Naive thymus-derived CD8-positive, alpha-beta T cell (primary cell): ENCODE measurements around the gene PTEN. TPM values are rescaled to one million over a fixed set of nuclear protein-coding genes. Genes with fewer than 3 reads are reported as not detected.
"Not testable (repeated sequence)": the region's sequence is repeated elsewhere in the genome, so short reads cannot be mapped to it uniquely, and the experiment has no call there.

Experiments
- ATAC-seq, 2 donors: fragments of 150-1000 bp; cut with Tn5 transposase in 1 of 2; sonication (Bioruptor Pico), chemical (Tn5 transposase) in 1 of 2; 1 replicate in 1 of 2; 2 replicates in 1 of 2; pipeline ENCODE4 v1.10.0; 2021; ENCODE audit warnings: mild to moderate bottlenecking in 2 of 2, moderate library complexity in 2 of 2
- POLR2A ChIA-PET: fragments of 350-600 bp; sonication (Branson Sonifier 250); formaldehyde crosslinking; loops from one replicate; lab custom pipeline; 2021; ENCODE audit warnings: antibody characterized with exemption; lab: Charles Lee
- DNase-seq, 10 donors: peaks; one replicate each; pipeline versions ENCODE4 v3.0.0 to v3.0.0-alpha.2; 2020 to 2022
- H3K27ac Mint-ChIP-seq, 10 donors: one replicate each; pipeline ENCODE4 v1.8.0; 2020 to 2022; ENCODE audit warnings: mild to moderate bottlenecking in 10 of 10, mixed read lengths in 10 of 10, moderate library complexity in 4 of 10, inconsistent platforms in 1 of 10
- H3K27me3 Mint-ChIP-seq, 5 donors: one replicate each; pipeline ENCODE4 v1.8.0; 2021 to 2022; ENCODE audit warnings: mixed read lengths in 5 of 5
- H3K36me3 Mint-ChIP-seq, 3 donors: one replicate each; pipeline ENCODE4 v1.8.0; 2020 to 2022; ENCODE audit warnings: mixed read lengths in 3 of 3, mild to moderate bottlenecking in 2 of 3, inconsistent platforms in 1 of 3
- H3K4me1 Mint-ChIP-seq, 4 donors: one replicate each; pipeline ENCODE4 v1.8.0; 2021 to 2022; ENCODE audit warnings: mixed read lengths in 4 of 4
- H3K4me3 Mint-ChIP-seq, 10 donors: one replicate each; pipeline ENCODE4 v1.8.0; 2020 to 2022; ENCODE audit warnings: mild to moderate bottlenecking in 10 of 10, mixed read lengths in 10 of 10, moderate library complexity in 6 of 10, inconsistent platforms in 1 of 10
- H3K9me3 Mint-ChIP-seq, 9 donors: one replicate each; pipeline ENCODE4 v1.8.0; 2020 to 2022; ENCODE audit warnings: mixed read lengths in 9 of 9, mild to moderate bottlenecking in 3 of 9, inconsistent platforms in 1 of 9, moderate library complexity in 1 of 9
- polyA plus RNA-seq, 3 donors: library from polyadenylated mRNA; unstranded; fragments of 300-500 nt; fragmentation: Illumina TruSeq; gene quantifications; one replicate each; pipeline ENCODE4 v1.2.3, GENCODE V29; 2021
- total RNA-seq, 8 experiments: library from RNA in 2 of 8; stranded (reverse) in 2 of 8; gene quantifications; one replicate each; pipeline ENCODE4 v1.2.3 and lab custom pipeline; 2021 to 2026

The PTEN gene
- total and polyA plus RNA-seq, 5 experiments from 2014 or later = 29.4 to 90.0 (median 37.7) TPM

DNA sequence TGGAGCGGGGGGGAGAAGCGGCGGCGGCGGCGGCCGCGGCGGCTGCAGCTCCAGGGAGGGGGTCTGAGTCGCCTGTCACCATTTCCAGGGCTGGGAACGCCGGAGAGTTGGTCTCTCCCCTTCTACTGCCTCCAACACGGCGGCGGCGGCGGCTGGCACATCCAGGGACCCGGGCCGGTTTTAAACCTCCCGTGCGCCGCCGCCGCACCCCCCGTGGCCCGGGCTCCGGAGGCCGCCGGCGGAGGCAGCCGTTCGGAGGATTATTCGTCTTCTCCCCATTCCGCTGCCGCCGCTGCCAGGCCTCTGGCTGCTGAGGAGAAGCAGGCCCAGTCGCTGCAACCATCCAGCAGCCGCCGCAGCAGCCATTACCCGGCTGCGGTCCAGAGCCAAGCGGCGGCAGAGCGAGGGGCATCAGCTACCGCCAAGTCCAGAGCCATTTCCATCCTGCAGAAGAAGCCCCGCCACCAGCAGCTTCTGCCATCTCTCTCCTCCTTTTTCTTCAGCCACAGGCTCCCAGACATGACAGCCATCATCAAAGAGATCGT lies 598 bp downstream of the PTEN start:
- not testable (repeated sequence) for H3K27me3 Mint-ChIP-seq, H3K9me3 Mint-ChIP-seq
- Mint-ChIP-seq H3K4me1 (peaks cover 34 to 64% (median 48%) of the 10 kb centered on the region in 4 donors), H3K27ac (peak overlapping the region; percentile 89 to 95 (median 92)), H3K36me3 (peaks cover 5 to 16% (median 7%) of the 10 kb centered on the region in 3 donors), H3K4me3 (peak overlapping the region; percentile 89 to 99 (median 94))
- POLR2A ChIA-PET = interaction anchor here (1.0 to 5.9 kb wide), 14 partner anchors 9 to 1016 kb away, joined by 3 to 163 read pairs (median 22); partner anchors contain the start of genes ATAD1, RNLS and STAMBPL1
- ATAC-seq (peak in 1 of 2 donors; percentile 1), DNase-seq (peak in 8 of 10 donors; percentile 5 to 38 (median 22))

DNA sequence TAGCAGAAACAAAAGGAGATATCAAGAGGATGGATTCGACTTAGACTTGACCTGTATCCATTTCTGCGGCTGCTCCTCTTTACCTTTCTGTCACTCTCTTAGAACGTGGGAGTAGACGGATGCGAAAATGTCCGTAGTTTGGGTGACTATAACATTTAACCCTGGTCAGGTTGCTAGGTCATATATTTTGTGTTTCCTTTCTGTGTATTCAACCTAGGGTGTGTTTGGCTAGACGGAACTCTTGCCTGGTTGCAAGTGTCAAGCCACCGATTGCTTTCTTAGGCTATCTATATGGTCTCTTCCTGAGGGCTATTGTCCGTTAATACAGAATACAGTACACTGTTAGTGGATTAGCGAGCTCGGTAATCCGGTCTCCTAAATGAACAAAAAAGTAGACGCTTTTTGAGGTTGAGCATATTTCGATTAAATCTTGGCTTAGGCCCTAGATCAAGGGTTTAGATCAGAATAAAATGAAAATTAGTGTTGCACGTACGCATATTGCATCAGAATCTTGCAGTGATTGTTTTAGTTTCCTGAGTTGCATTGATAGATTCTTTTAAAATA lies 1.2 kb downstream of the PTEN start:
- peak overlapping the region; percentile 89 to 95 (median 92) for H3K27ac Mint-ChIP-seq
- peaks cover 5 to 20% (median 7%) of the 10 kb centered on the region in 3 donors for H3K36me3 Mint-ChIP-seq
- DNase-seq = peak in 1 of 10 donors; percentile 20
- H3K9me3 Mint-ChIP-seq = no peaks in the 10 kb centered on the region
- peaks cover 37 to 67% (median 52%) of the 10 kb centered on the region in 4 donors for H3K4me1 Mint-ChIP-seq
- no peak for ATAC-seq
- peaks cover 0 to 3% (median 0%) of the 10 kb centered on the region in 5 donors for H3K27me3 Mint-ChIP-seq
- POLR2A ChIA-PET = interaction anchor here (1.0 to 5.9 kb wide), 6 partner anchors 9 to 1016 kb away, joined by 3 to 163 read pairs (median 41); partner anchors contain the start of genes ATAD1 and STAMBPL1
- H3K4me3 Mint-ChIP-seq = peak overlapping the region; percentile 89 to 99 (median 94)

- H3K27me3 Mint-ChIP-seq = peaks cover 0 to 3% (median 0%) of the 10 kb centered on the region in 5 donors
Observed at GRCh38 chr10:87865241-87865881, 1.9 kb downstream of the PTEN start.

DNA sequence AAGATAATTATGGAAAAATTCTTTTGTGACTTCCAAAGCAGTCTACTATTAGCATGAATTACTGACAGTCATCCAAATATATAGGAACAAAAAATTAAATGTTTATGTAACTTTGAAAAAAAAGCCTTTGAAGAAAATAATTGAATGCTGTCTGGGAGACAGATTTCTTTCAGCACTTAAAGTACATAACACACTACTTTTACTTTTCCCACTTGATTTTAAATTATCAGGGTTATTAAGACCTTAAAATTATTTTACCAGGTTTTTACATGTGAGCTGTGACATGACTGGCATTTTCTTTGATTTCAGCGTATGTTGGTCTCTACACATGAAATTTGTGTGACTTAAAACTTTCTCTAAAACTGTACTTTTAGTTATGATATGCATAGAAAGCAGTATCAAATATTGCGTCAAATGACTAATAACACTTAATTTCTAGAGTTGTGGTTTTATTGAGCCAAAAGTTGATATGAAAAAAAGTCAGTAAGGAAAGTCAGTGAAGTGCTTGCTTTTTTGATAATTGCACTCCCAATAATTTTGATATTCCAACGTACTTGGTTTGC lies 3.1 kb downstream of the PTEN start:
- Mint-ChIP-seq H3K27me3 (peaks cover 0 to 3% (median 0%) of the 10 kb centered on the region in 5 donors), H3K9me3 (no peaks in the 10 kb centered on the region), H3K27ac (peak overlapping the region in 9 of 10 donors; percentile 4 to 95 (median 72)), H3K4me1 (peaks cover 32 to 70% (median 53%) of the 10 kb centered on the region in 4 donors), H3K4me3 (peak overlapping the region; percentile 89 to 99 (median 94)), H3K36me3 (peaks cover 5 to 33% (median 7%) of the 10 kb centered on the region in 3 donors)
- DNase-seq (no peak), ATAC-seq (no peak)
- POLR2A ChIA-PET = interaction anchor here (1.5 kb wide), 1 partner anchor 225 kb away, joined by 4 read pairs; no protein-coding TSS in a partner anchor

More at GRCh38 chr10:87865241-87865881, 1.9 kb downstream of the PTEN start:
- Mint-ChIP-seq H3K4me1 (peaks cover 36 to 70% (median 53%) of the 10 kb centered on the region in 4 donors), H3K9me3 (no peaks in the 10 kb centered on the region), H3K27ac (peak overlapping the region in 9 of 10 donors; percentile 78 to 95 (median 90)), H3K36me3 (peaks cover 5 to 23% (median 7%) of the 10 kb centered on the region in 3 donors), H3K4me3 (peak overlapping the region; percentile 89 to 99 (median 94))
- POLR2A ChIA-PET = interaction anchor here (0.5 to 5.9 kb wide), 6 partner anchors 26 to 521 kb away, joined by 3 to 163 read pairs (median 6); partner anchors contain the start of gene ATAD1
- no peak for DNase-seq
- ATAC-seq = no peak

GRCh38 chr10:87867453-87867852 lies 4.0 kb downstream of the PTEN start:
- no peak for ATAC-seq
- Mint-ChIP-seq H3K4me1 (peaks cover 27 to 68% (median 55%) of the 10 kb centered on the region in 4 donors), H3K27ac (peak overlapping the region in 6 of 10 donors; percentile 37 to 94 (median 64)), H3K36me3 (peaks cover 5 to 35% (median 7%) of the 10 kb centered on the region in 3 donors), H3K9me3 (no peaks in the 10 kb centered on the region), H3K4me3 (peak overlapping the region; percentile 71 to 99 (median 94)), H3K27me3 (peaks cover 0 to 3% (median 0%) of the 10 kb centered on the region in 5 donors)
- no peak for DNase-seq
- POLR2A ChIA-PET = no interaction called here

DNA sequence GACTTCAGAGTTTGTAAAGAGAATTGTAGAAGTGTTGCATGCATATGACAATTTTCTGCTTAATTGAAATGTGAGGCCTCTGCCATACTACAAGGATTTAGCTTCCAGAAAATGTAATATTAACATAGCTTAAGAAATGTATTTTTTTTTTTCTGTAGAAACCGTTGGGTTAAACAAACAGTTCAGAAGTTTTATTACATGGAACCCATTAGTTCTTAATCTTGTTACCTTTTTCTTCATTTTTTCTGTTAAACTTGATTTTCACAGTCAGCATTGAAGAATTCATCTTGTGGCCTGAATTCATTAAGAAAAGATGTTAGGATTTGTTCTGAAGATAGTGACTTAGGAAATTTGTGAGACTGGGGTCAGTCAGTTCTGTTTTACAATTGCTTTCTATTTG lies 4.9 kb downstream of the PTEN start:
- no peaks in the 10 kb centered on the region for H3K27me3 Mint-ChIP-seq
- H3K9me3 Mint-ChIP-seq = no peaks in the 10 kb centered on the region
- peaks cover 31 to 76% (median 62%) of the 10 kb centered on the region in 4 donors for H3K4me1 Mint-ChIP-seq
- H3K36me3 Mint-ChIP-seq = peaks cover 5 to 40% (median 7%) of the 10 kb centered on the region in 3 donors
- peak overlapping the region in 5 of 10 donors; percentile 13 to 94 (median 31) for H3K27ac Mint-ChIP-seq
- peak overlapping the region; percentile 42 to 99 (median 78) for H3K4me3 Mint-ChIP-seq
- POLR2A ChIA-PET = no interaction called here
- DNase-seq = no peak
- ATAC-seq = no peak

- POLR2A ChIA-PET = interaction anchor here (0.6 kb wide), 1 partner anchor 50 kb away, joined by 4 read pairs; no protein-coding TSS in a partner anchor
- not testable (repeated sequence) for DNase-seq, H3K27me3 Mint-ChIP-seq, ATAC-seq, H3K9me3 Mint-ChIP-seq
- H3K36me3 Mint-ChIP-seq = peaks cover 5 to 43% (median 7%) of the 10 kb centered on the region in 3 donors
- H3K4me1 Mint-ChIP-seq = peaks cover 32 to 84% (median 68%) of the 10 kb centered on the region in 4 donors
- peak overlapping the region; percentile 42 to 99 (median 78) for H3K4me3 Mint-ChIP-seq
- peak overlapping the region in 3 of 10 donors; percentile 22 to 94 (median 40) for H3K27ac Mint-ChIP-seq
Observed at GRCh38 chr10:87869139-87869538, 5.7 kb downstream of the PTEN start.

DNA sequence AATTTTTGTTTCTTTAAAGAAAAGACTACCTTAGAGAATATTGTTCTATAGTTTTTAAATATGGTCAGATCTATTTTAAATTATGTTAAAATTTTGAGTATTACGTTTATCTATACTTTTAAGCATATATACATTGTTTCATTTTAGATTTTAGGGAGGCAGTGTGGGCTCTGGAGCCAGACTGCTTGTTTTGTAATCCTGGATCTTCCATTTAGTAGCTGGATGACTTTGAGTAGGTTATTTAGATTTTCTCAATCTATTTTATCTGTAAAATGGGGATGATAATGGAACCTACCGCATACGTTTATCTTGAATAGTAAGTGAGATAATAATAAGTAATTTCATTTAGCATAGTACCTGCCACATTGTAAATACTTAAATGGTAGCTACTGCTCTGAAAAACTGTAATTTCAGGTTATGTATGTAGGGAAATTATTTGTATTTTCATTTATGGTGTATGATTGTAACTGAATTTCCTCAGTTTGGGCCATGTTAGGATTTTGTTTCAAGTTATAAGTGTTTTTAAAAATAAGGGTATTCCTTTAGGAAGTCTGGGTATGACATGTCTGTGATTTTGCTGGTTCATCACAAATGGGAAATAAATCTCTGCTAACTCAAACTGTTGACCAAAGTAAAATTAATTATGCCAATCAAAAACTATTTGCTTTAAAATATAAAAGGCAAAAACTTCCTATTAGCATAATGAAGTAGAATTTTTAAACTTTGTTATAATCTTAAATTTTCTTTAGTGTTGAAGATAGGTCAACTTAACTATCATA lies 6.5 kb downstream of the PTEN start:
- POLR2A ChIA-PET = interaction anchor here (0.6 to 6.1 kb wide), 2 partner anchors 7 to 50 kb away, joined by 4 to 40 read pairs; partner anchors contain the start of genes KLLN and PTEN
- H3K27me3 Mint-ChIP-seq = no peaks in the 10 kb centered on the region
- DNase-seq (no peak), ATAC-seq (no peak)
- H3K27ac Mint-ChIP-seq = peak overlapping the region in 3 of 10 donors; percentile 4 to 50 (median 27)
- H3K4me3 Mint-ChIP-seq = peak overlapping the region in 8 of 10 donors; percentile 12 to 93 (median 34)
- peaks cover 28 to 92% (median 68%) of the 10 kb centered on the region in 4 donors for H3K4me1 Mint-ChIP-seq
- no peaks in the 10 kb centered on the region for H3K9me3 Mint-ChIP-seq
- H3K36me3 Mint-ChIP-seq = peaks cover 0 to 43% (median 5%) of the 10 kb centered on the region in 3 donors

- ATAC-seq (no peak), DNase-seq (no peak)
- Mint-ChIP-seq H3K4me3 (peak overlapping the region in 7 of 10 donors; percentile 3 to 45 (median 34)), H3K27me3 (no peaks in the 10 kb centered on the region), H3K4me1 (peaks cover 21 to 92% (median 60%) of the 10 kb centered on the region in 4 donors), H3K36me3 (peaks cover 0 to 42% (median 5%) of the 10 kb centered on the region in 3 donors), H3K9me3 (no peaks in the 10 kb centered on the region), H3K27ac (peak overlapping the region in 4 of 10 donors; percentile 11 to 40 (median 27))
- POLR2A ChIA-PET = interaction anchor here (6.1 kb wide), 1 partner anchor 10 kb away, joined by 40 read pairs; the partner anchor contains the start of genes KLLN and PTEN
Observed at GRCh38 chr10:87872828-87873227, 9.4 kb downstream of the PTEN start.

DNA sequence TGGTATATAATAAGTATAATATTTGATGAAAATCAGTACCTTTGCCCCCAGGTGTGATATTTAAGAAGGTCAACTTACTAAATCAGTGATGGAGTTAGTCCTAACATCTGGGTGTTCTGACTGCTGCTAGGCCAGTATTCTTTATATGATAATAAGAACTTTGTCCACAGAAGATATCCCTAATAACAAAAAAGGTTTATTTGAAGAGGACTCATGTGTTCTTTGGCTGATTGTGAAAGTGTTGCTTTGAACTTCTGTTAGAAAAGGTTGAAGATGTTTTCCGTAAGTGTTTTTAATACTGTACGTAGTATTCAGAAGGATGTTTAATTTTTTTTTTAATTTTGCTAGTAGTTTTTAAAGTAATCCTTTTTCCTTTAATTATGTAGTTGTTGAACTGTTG lies 10.2 kb downstream of the PTEN start:
- ATAC-seq (no peak), DNase-seq (no peak)
- Mint-ChIP-seq H3K27me3 (no peaks in the 10 kb centered on the region), H3K4me1 (peaks cover 18 to 90% (median 62%) of the 10 kb centered on the region in 4 donors), H3K27ac (peak overlapping the region in 5 of 10 donors; percentile 7 to 74 (median 38)), H3K36me3 (peaks cover 0 to 44% (median 2%) of the 10 kb centered on the region in 3 donors), H3K9me3 (no peaks in the 10 kb centered on the region), H3K4me3 (peak overlapping the region; percentile 7 to 63 (median 42))
- POLR2A ChIA-PET = interaction anchor here (6.1 kb wide), 1 partner anchor 11 kb away, joined by 40 read pairs; the partner anchor contains the start of genes KLLN and PTEN
